IMR-90 (cell line): ENCODE data around the gene KLHL13. TPM values are rescaled to one million over a fixed set of nuclear protein-coding genes. Genes with fewer than 3 reads are reported as not detected.

Experiments used
- ATAC-seq: fragments of 200-7000 bp; cut with Tn5 transposase; 2 replicates; pipeline ENCODE4 v1.9.1; 2020; ENCODE audit warnings: low read depth, mild to moderate bottlenecking, moderate library complexity
- BruUV-seq: library from RNA; stranded (reverse); fragments of 400-500 nt; replicated peaks from 2 replicates; lab custom pipeline; 2021; lab: Mats Ljungman, UMichigan
- CTCF ChIA-PET: fragments of 300-600 bp; formaldehyde crosslinking; extraction: SDS; loops from one replicate; lab custom pipeline; 2021; ENCODE audit warnings: antibody characterized with exemption; lab: Yijun Ruan, JAX
- POLR2A ChIA-PET: fragments of 300-600 bp; sonication (Branson Sonifier 250); formaldehyde crosslinking; loops from one replicate; lab custom pipeline; 2022; ENCODE audit warnings: antibody characterized with exemption; ENCODE audit not compliant: unreplicated experiment; lab: Charles Lee
- DNase-seq: peaks from one replicate; pipeline ENCODE4 v3.0.0; 2013
- H2AFZ ChIP-seq: replicated peaks from 2 replicates; pipeline ENCODE3; 2013; ENCODE audit warnings: low read length, mild to moderate bottlenecking; ENCODE audit not compliant: poor library complexity
- H2AK5ac ChIP-seq: 2 replicates; pipeline ENCODE4 v1.6.1; 2013; ENCODE audit warnings: low read depth, low read length, inconsistent platforms
- H2AK9ac ChIP-seq: replicated peaks from 2 replicates; pipeline ENCODE3; 2013; ENCODE audit warnings: mild to moderate bottlenecking, low read depth, low read length, moderate library complexity; ENCODE audit not compliant: poor library complexity
- H2BK120ac ChIP-seq: 2 replicates; pipeline ENCODE4 v1.6.1; 2013; ENCODE audit warnings: low read depth, low read length, inconsistent platforms
- H2BK15ac ChIP-seq: 3 replicates; pipeline ENCODE4 v1.6.1; 2013; ENCODE audit warnings: low read depth, low read length, inconsistent platforms
- H2BK20ac ChIP-seq: 2 replicates; pipeline ENCODE4 v1.6.1; 2013; ENCODE audit warnings: low read depth, mild to moderate bottlenecking, inconsistent platforms, low read length, moderate library complexity
- H2BK5ac ChIP-seq: 2 replicates; pipeline ENCODE4 v1.6.1; 2013; ENCODE audit warnings: mild to moderate bottlenecking, low read depth, low read length, inconsistent platforms; ENCODE audit not compliant: poor library complexity, severe bottlenecking
- H3K14ac ChIP-seq: replicated peaks from 2 replicates; pipeline ENCODE4 v1.6.1; 2013; ENCODE audit warnings: low read depth, low read length, inconsistent platforms
- H3K18ac ChIP-seq: 2 replicates; pipeline ENCODE4 v1.6.1; 2013; ENCODE audit warnings: low read depth, low read length, control low read depth
- H3K23ac ChIP-seq: 2 replicates; pipeline ENCODE4 v1.6.1; 2013; ENCODE audit warnings: low read depth, low read length, inconsistent platforms
- H3K27ac ChIP-seq: 2 replicates; pipeline ENCODE4 v1.5.1; 2013; ENCODE audit warnings: mild to moderate bottlenecking, control low read depth, low read length; ENCODE audit not compliant: insufficient read depth
- H3K27me3 ChIP-seq: 2 replicates; pipeline ENCODE4 v1.6.1; 2013; ENCODE audit warnings: low read length; ENCODE audit not compliant: control insufficient read depth, insufficient read depth
- H3K36me3 ChIP-seq: 2 replicates; pipeline ENCODE4 v1.6.1; 2013; ENCODE audit warnings: low read length, mixed read lengths; ENCODE audit not compliant: control insufficient read depth, insufficient read depth
- H3K4ac ChIP-seq: 2 replicates; pipeline ENCODE4 v1.6.1; 2013; ENCODE audit warnings: low read depth, low read length, inconsistent platforms
- H3K4me1 ChIP-seq: 2 replicates; pipeline ENCODE4 v1.6.1; 2013; ENCODE audit warnings: low read length, mixed read lengths; ENCODE audit not compliant: control insufficient read depth, insufficient read depth
- H3K4me2 ChIP-seq: 2 replicates; pipeline ENCODE4 v1.6.1; 2013; ENCODE audit warnings: low read depth, mild to moderate bottlenecking, control low read depth, low read length, moderate library complexity
- H3K4me3 ChIP-seq: 2 replicates; pipeline ENCODE4 v1.5.1; 2013; ENCODE audit warnings: low read depth, mild to moderate bottlenecking, control low read depth, low read length, moderate library complexity; ENCODE audit not compliant: insufficient read depth
- H3K56ac ChIP-seq: 2 replicates; pipeline ENCODE4 v1.6.1; 2013; ENCODE audit warnings: low read length, inconsistent platforms; ENCODE audit not compliant: insufficient read depth; ENCODE audit errors: extremely low read depth
- H3K79me1 ChIP-seq, 2 experiments: 2 replicates each; pipeline ENCODE4 v1.6.1; 2013; ENCODE audit warnings: low read length in 2 of 2, inconsistent platforms in 1 of 2, low read depth in 1 of 2
- H3K9ac ChIP-seq: 2 replicates; pipeline ENCODE4 v1.6.1; 2013; ENCODE audit warnings: low read depth, low read length, control low read depth
- H3K9me1 ChIP-seq: 2 replicates; pipeline ENCODE4 v1.6.1; 2013; ENCODE audit warnings: low read length, inconsistent platforms; ENCODE audit not compliant: insufficient read depth
- H3K9me3 ChIP-seq: 2 replicates; pipeline ENCODE4 v1.6.1; 2013; ENCODE audit warnings: low read length; ENCODE audit not compliant: control insufficient read depth, insufficient read depth
- H4K20me1 ChIP-seq: 2 replicates; pipeline ENCODE4 v1.6.1; 2013; ENCODE audit warnings: low read length, inconsistent platforms; ENCODE audit not compliant: insufficient read depth
- H4K5ac ChIP-seq: 2 replicates; pipeline ENCODE4 v1.6.1; 2013; ENCODE audit warnings: mild to moderate bottlenecking, low read depth, low read length, control low read depth
- H4K8ac ChIP-seq, 2 experiments: 2 replicates each; pipeline ENCODE4 v1.6.1; 2013; ENCODE audit warnings: low read depth in 2 of 2, low read length in 2 of 2, control low read depth in 1 of 2, inconsistent platforms in 1 of 2
- H4K91ac ChIP-seq: 2 replicates; pipeline ENCODE4 v1.6.1; 2013; ENCODE audit warnings: low read depth, low read length, inconsistent platforms; ENCODE audit not compliant: insufficient read depth
- BHLHE40 ChIP-seq: fragments of 150-350 bp; IDR thresholded peaks from 2 replicates; pipeline ENCODE4 v1.6.1; 2016; ENCODE audit warnings: mild to moderate bottlenecking, low read depth, low read length
- CEBPB ChIP-seq: IDR thresholded peaks from 2 replicates; pipeline ENCODE4 v1.6.1; 2012; ENCODE audit warnings: low read depth, low read length, improper control_type of control experiment
- FOS ChIP-seq: fragments of 150-350 bp; IDR thresholded peaks from 2 replicates; pipeline ENCODE4 v1.6.1; 2016; ENCODE audit warnings: low read depth, low read length
- MAFK ChIP-seq: IDR thresholded peaks from 2 replicates; pipeline ENCODE4 v1.6.1; 2012; ENCODE audit warnings: low read depth, low read length, improper control_type of control experiment
- MXI1 ChIP-seq: IDR thresholded peaks from 2 replicates; pipeline ENCODE4 v1.6.1; 2012; ENCODE audit warnings: low read depth, mild to moderate bottlenecking, low read length, moderate library complexity, borderline replicate concordance
- NFE2L2 ChIP-seq: fragments of 150-350 bp; IDR thresholded peaks from 2 replicates; pipeline ENCODE4 v1.6.1; 2016; ENCODE audit warnings: low read depth, mild to moderate bottlenecking, low read length
- POLR2A ChIP-seq: IDR thresholded peaks from 2 replicates; pipeline ENCODE4 v1.6.1; 2012; ENCODE audit warnings: mild to moderate bottlenecking, low read depth, low read length
- RCOR1 ChIP-seq: IDR thresholded peaks from 2 replicates; pipeline ENCODE4 v1.6.1; 2012; ENCODE audit warnings: mild to moderate bottlenecking, low read length, improper control_type of control experiment; ENCODE audit not compliant: insufficient replicate concordance
- RFX5 ChIP-seq: IDR thresholded peaks from 2 replicates; pipeline ENCODE4 v1.8.0; 2012; ENCODE audit warnings: low read depth, mild to moderate bottlenecking, low read length, moderate library complexity
- SMC3 ChIP-seq: fragments of 150-350 bp; IDR thresholded peaks from 2 replicates; pipeline ENCODE4 v1.6.1; 2016; ENCODE audit warnings: low read depth, mild to moderate bottlenecking, antibody characterized with exemption, low read length, moderate library complexity
- WGBS, 2 experiments: methylation state at CpG; one replicate each; pipeline versions ENCODE4 v1.1.5 to v1.1.7; 2013; ENCODE audit warnings: missing lambda C conversion rate in 2 of 2; ENCODE audit not compliant: insufficient read length in 1 of 2; ENCODE audit errors: extremely low coverage in 2 of 2; 5-methylcytosine and 5-hydroxymethylcytosine counted together
- dilution Hi-C: fragments of 300-500 bp; cut with HindIII; formaldehyde crosslinking; loops from one replicate; pipeline ENCODE4 v1.14.3; 2018; ENCODE audit warnings: low sequenced_read_pairs; ENCODE audit not compliant: unreplicated experiment
- in situ Hi-C: fragments of 300-500 bp; cut with MboI; formaldehyde crosslinking; loops from 3 replicates; pipeline ENCODE4 v1.14.3; 2019; ENCODE audit warnings: low sequenced_read_pairs, inconsistent platforms, mixed read lengths
- intact Hi-C: fragments of 100-400 bp; cut with micrococcal nuclease; formaldehyde crosslinking; loops from 2 replicates; pipeline ENCODE4 v1.10.0; 2022
- polyA plus RNA-seq, 3 experiments: library from polyadenylated mRNA; depleted of rRNA; stranded (reverse); fragments of >200 nt; gene quantifications; 2 replicates each; pipeline ENCODE4 v1.2.3, GENCODE V29; 2012; ENCODE audit warnings: low replicate concordance in 1 of 3
- total RNA-seq: library from RNA; depleted of rRNA; stranded (reverse); fragments of >200 nt; gene quantifications from 2 replicates; pipeline ENCODE4 v1.2.3, GENCODE V29; 2012
- TF ChIP-seq, protein P1 (sequence below): fragments of 150-350 bp; IDR thresholded peaks from 2 replicates; pipeline ENCODE4 v1.6.1; 2017; ENCODE audit warnings: mild to moderate bottlenecking, antibody characterized with exemption, low read length, low read depth
- TF ChIP-seq, protein P2 (sequence below): fragments of 150-350 bp; IDR thresholded peaks from 2 replicates; pipeline ENCODE4 v1.6.1; 2016; ENCODE audit warnings: low read depth, mild to moderate bottlenecking, low read length, moderate library complexity, borderline replicate concordance
- TF ChIP-seq, protein P3 (sequence below): conservative IDR thresholded peaks from 2 replicates; pipeline ENCODE4 v1.5.1; 2012; ENCODE audit warnings: mild to moderate bottlenecking, low read depth, low read length, improper control_type of control experiment

The KLHL13 gene
- total and polyA plus RNA-seq, 2 of the 4 experiments (the other 2 are of a cell fraction): 4.0 to 12.5 TPM

DNA sequence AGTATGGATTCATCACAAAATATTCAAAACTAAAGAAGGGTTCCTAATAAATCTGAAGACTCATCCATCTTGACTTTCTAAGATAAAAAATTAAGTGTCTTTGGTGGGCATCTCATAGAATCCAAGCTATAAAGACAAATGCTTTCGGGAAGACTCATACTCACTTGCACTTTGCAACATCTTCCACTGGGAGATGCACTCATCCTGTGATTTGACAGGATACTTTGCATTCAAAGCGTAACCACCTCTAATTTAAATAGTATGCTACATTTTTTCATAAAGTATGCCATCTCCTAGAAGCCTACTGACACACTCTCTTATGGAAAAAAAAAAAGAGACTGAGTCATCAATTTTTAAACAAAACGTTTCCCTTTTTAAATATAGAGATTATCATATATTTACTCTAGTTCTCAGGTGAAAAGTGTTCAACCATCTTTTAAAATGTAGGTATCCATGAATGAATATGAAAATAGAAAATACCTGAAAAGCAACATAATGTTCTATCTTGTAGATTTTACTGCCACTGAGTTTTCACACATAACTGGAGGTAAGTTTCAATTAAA is 119.6 kb downstream of the KLHL13 start (continued):
- TF ChIP-seq SMC3: peak; percentile 41; the same call in 1 of the 2 replicates

DNA sequence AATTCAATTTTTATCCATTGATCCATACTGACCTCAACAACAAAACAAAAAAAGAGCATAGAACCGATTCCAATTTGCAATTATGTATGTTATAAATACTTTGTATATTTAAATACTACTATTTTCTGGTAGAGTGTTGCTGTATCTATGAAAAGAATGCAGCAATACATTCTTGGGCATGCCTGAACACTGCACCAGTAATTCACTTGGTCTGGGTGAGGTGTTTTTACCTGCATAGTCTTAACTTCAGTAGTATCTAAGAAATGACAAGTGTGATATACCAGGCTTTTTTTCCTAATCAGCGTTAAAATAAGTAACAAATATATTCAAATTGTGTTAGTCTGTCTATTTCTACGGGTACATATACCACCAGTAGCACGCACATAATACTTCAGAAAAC is 120.2 kb downstream of the KLHL13 start:
- H3K79me1 ChIP-seq: no peaks in the 10 kb centered on the region
- in situ Hi-C loops: loop anchor here (10.0 kb wide), 1 partner anchor 258 kb away; no protein-coding TSS in a partner anchor
- no peak overlapping the region for H2BK120ac ChIP-seq
- ChIA-PET POLR2A (interaction anchor here (0.6 kb wide), 1 partner anchor 453 kb away, joined by 3 read pairs; no protein-coding TSS in a partner anchor), CTCF (interaction anchor here (0.6 to 0.8 kb wide), 3 partner anchors 229 to 1458 kb away, joined by 3 to 4 read pairs (median 3); no protein-coding TSS in a partner anchor)
- no peaks in the 10 kb centered on the region for H3K27me3 ChIP-seq
- no peak for ATAC-seq
- WGBS, 2 experiments: no CpG with 5 or more reads among the region's 4 CpGs
- dilution Hi-C loops: no loop called here
- BruUV-seq: no TSS peak
- H3K4ac ChIP-seq: no peak overlapping the region
- no peaks in the 10 kb centered on the region for H3K9me3 ChIP-seq
- no peak overlapping the region for H2BK15ac ChIP-seq
- H4K91ac ChIP-seq: no peak overlapping the region
- no peaks in the 10 kb centered on the region for H3K36me3 ChIP-seq
- H3K4me2 ChIP-seq: no peak overlapping the region
- H3K18ac ChIP-seq: no peak overlapping the region
- no peak overlapping the region for H4K8ac ChIP-seq
- no peak for DNase-seq
- H3K23ac ChIP-seq: no peak overlapping the region
- H3K9ac ChIP-seq: no peak overlapping the region
- no peak overlapping the region for H2AFZ ChIP-seq
- H3K4me3 ChIP-seq: no peak overlapping the region
- no peaks in the 10 kb centered on the region for H3K9me1 ChIP-seq
- no peak overlapping the region for H2AK9ac ChIP-seq
- H4K20me1 ChIP-seq: no peaks in the 10 kb centered on the region
- no peak overlapping the region for H2AK5ac ChIP-seq
- H3K56ac ChIP-seq: no peak overlapping the region
- H2BK20ac ChIP-seq: no peak overlapping the region
- no peak overlapping the region for H2BK5ac ChIP-seq
- H3K27ac ChIP-seq: no peak overlapping the region
- no peak overlapping the region for H4K5ac ChIP-seq
- H3K4me1 ChIP-seq: 0 out of 2 replicates have a peak, but pooled peaks cover 2% of the 10 kb centered on the region
- TF ChIP-seq POLR2A: no peak
- TF ChIP-seq RCOR1: no peak
- TF ChIP-seq, protein P1, sequence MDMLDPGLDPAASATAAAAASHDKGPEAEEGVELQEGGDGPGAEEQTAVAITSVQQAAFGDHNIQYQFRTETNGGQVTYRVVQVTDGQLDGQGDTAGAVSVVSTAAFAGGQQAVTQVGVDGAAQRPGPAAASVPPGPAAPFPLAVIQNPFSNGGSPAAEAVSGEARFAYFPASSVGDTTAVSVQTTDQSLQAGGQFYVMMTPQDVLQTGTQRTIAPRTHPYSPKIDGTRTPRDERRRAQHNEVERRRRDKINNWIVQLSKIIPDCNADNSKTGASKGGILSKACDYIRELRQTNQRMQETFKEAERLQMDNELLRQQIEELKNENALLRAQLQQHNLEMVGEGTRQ: no peak
- TF ChIP-seq CEBPB: no peak
- TF ChIP-seq NFE2L2: no peak
- TF ChIP-seq, protein P2, sequence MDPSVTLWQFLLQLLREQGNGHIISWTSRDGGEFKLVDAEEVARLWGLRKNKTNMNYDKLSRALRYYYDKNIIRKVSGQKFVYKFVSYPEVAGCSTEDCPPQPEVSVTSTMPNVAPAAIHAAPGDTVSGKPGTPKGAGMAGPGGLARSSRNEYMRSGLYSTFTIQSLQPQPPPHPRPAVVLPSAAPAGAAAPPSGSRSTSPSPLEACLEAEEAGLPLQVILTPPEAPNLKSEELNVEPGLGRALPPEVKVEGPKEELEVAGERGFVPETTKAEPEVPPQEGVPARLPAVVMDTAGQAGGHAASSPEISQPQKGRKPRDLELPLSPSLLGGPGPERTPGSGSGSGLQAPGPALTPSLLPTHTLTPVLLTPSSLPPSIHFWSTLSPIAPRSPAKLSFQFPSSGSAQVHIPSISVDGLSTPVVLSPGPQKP: no peak
- no peak for TF ChIP-seq MXI1
- TF ChIP-seq, protein P3, sequence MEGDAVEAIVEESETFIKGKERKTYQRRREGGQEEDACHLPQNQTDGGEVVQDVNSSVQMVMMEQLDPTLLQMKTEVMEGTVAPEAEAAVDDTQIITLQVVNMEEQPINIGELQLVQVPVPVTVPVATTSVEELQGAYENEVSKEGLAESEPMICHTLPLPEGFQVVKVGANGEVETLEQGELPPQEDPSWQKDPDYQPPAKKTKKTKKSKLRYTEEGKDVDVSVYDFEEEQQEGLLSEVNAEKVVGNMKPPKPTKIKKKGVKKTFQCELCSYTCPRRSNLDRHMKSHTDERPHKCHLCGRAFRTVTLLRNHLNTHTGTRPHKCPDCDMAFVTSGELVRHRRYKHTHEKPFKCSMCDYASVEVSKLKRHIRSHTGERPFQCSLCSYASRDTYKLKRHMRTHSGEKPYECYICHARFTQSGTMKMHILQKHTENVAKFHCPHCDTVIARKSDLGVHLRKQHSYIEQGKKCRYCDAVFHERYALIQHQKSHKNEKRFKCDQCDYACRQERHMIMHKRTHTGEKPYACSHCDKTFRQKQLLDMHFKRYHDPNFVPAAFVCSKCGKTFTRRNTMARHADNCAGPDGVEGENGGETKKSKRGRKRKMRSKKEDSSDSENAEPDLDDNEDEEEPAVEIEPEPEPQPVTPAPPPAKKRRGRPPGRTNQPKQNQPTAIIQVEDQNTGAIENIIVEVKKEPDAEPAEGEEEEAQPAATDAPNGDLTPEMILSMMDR: no peak
- TF ChIP-seq RFX5: no peak
- no peak for TF ChIP-seq FOS
- no peak for TF ChIP-seq BHLHE40
- no peak for TF ChIP-seq MAFK
- no peak overlapping the region for H3K14ac ChIP-seq
- intact Hi-C loops: loop anchor here (5.0 kb wide), 1 partner anchor 121 kb away; the partner anchor contains the start of gene KLHL13
